Left forelimb (tissue), 1 donor: ENCODE results near the gene USP47.

Experiments used
- DNase-seq: peaks from one replicate; pipeline ENCODE4 v3.0.0-alpha.2; 2018; ENCODE audit warnings: low spot score

The USP47 gene

GRCh38 chr11:11867720-11868119 lies 25.9 kb downstream of the USP47 start:
- no peak for DNase-seq

DNA sequence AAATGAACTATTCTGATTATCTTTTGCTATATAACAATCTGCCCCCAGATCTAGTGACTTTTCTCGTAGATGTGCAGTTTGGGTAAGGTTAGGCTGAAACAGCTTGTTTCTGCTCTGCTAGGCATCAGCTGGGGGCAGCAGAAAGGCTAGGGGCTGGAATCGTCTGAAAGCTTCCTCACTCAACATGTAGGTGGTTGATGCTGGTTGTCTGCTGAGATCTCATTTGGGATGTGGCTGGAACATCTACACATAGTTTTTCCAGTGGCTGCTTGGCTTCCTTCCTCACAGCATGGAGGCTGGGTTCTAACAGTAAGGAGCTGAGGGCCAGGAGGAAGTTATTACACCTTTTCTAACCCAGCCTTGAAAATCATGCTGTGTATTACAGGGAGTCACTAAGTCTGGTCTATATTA lies 30.2 kb downstream of the USP47 start:
- DNase-seq: no peak

- DNase-seq: no peak
Measured at GRCh38 chr11:11876458-11876857, 34.7 kb downstream of the USP47 start.

DNA sequence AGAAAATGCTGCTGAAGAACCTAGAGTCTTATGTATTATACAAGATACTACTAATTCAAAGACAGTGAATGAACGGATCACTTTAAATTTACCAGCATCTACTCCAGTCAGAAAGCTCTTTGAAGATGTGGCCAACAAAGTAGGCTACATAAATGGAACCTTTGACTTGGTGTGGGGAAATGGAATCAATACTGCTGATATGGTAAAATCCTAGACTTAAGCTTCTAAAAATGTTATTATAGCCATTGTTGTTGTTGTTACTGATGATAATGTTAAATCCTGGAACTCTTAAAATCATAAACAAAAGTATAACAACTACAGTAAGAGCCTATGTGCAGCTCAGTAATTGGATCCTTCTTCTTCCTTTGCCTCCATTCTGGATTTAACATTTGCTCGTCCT lies 38.4 kb downstream of the USP47 start:
- no peak for DNase-seq

DNA sequence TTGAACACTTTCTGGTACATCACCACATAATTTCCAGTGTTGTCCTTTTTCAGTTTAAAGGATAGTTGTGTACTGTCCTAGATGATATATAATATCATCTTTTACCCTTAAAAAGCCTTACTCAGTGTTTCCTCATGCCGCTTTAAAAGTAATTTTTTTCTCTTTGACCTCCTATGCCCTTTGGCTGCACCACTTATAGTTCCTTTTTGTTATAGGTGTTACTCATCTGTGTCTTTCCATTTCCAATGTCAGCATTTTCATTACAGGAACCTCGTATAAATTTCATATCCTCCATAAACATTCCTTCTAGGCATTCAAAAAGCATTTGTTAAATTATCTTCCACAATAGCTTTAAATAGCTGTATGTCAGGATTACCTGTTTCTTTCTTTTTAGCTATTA lies 40.8 kb downstream of the USP47 start:
- no peak for DNase-seq

DNA sequence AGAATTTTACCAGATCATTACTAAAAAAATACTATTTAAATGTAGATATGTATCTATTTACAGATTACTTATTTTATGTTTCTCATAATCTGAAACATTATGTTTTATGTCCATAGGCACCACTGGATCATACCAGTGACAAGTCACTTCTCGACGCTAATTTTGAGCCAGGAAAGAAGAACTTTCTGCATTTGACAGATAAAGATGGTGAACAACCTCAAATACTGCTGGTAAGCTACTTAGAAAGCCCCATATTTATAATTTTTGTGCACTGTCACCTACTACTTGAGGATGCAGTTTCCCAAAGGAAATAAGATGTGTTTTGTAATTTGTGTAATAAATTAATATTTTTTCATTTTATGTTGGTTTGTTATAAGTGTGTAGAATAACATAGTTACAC lies 42.6 kb downstream of the USP47 start:
- no peak for DNase-seq

GRCh38 chr11:11884774-11885481 lies 43.2 kb downstream of the USP47 start:
- DNase-seq: no peak

GRCh38 chr11:11894486-11894885 lies 52.7 kb downstream of the USP47 start:
- no peak for DNase-seq

DNA sequence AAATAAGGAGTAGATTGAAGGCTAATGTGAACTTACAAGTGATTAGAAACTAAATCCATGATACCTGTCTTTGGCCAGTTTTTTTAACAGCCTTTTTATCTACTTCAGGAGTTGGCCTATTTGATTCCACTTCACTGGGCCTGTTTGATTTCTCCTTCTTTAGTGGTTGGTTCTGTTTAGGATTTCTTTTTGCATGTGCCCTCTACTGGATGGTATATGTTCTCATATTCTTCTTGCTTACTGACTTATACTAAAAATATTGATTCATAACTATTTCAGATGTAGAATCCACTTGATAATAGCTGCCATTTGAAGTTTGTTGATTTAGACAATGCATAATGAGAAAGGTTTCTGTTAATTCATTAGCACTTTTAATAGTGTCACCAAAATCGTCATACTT lies 53.9 kb downstream of the USP47 start:
- no peak for DNase-seq

DNA sequence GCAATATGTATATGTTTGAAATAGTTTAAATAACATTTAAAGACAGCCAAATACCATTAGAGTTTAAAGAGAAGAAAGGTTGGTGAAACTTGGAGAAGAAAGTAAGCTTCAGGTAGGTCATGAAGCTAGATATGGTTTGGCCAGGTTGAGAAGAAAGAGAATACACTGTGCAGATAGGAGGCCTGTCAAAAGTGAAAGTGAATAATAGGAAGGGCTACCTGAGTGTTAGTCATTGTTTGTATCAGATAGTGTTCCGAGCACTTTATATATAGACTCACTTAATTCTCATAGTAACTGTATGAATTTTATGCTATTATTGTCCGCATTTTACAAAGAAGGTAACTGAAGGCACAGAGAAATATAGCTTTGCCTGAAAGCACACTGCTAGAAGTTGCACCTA lies 56.9 kb downstream of the USP47 start:
- no peak for DNase-seq

GRCh38 chr11:11899401-11899800 lies 57.6 kb downstream of the USP47 start:
- no peak for DNase-seq

DNA sequence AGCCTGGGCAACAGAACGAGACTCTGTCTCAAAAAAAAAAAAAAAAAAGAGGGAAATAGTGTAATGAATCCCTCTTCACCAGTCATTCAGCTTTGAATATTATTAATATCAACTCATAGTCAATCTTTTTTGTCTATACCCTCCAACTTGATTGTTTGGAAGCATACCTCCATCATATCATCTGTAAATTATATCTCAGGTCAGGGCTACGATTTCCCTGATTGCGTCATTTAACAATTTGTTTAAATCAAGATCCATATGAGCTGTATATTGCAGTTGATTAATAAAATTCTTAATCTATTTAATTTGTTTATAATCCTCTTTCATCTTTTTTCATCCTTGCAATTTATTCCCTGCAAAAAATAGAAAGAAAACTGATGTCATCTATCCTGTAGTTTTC lies 60.2 kb downstream of the USP47 start:
- DNase-seq: no peak

GRCh38 chr11:11909727-11910126 lies 68.0 kb downstream of the USP47 start:
- no peak for DNase-seq

GRCh38 chr11:11910541-11910940 lies 68.8 kb downstream of the USP47 start:
- DNase-seq: no peak

GRCh38 chr11:11913395-11913794 lies 71.6 kb downstream of the USP47 start:
- no peak for DNase-seq

DNA sequence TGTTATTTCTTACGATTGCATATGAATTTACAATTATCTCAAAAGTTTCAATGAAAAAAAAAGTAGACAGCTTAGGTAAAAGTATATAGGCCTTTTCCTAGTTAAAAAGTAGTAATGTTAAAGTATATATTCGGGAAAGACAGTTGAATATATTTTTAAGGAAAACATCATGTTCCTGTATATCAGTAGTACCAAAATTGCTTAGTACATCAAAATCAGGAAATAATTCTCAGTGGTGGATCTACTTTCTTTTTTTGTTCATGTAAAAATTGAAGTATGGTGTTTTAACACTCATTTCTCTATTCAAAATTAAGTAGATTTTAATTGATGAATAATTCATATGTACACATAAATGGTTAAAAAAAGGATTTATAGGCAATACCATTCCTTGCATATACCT lies 73.9 kb downstream of the USP47 start:
- DNase-seq: no peak

GRCh38 chr11:11916981-11917399 lies 75.2 kb downstream of the USP47 start:
- DNase-seq: no peak

- DNase-seq: no peak
Measured at GRCh38 chr11:11923828-11924227, 82.1 kb downstream of the USP47 start.

GRCh38 chr11:11929920-11930319 lies 88.1 kb downstream of the USP47 start:
- DNase-seq: no peak

DNA sequence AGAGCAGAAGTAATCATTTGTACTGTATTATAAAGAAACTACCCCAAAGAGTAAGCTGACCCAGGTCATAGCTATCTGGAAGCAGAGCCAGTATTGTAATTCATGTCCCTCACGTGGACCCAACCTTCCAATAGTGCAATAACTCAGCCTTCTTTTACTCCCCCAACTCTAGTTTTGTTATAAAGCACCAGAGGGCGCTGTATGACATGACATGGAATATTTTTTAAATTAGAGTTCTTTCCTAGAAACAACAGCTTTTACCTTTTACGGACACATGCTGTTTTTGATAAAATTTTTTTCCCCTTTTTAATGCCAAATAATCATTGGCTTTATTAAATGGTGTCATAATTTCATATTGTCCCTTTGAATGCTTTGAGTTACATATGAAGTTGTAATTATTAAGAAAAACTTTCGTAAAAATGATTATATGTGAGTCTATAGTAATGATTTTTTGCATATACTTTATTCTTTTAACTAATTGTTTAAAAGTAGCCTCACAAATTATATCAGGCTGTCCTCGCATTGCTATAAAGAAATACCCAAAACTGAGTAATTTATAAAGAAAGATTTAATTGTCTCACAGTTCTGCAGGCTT lies 89.8 kb downstream of the USP47 start:
- DNase-seq: no peak

GRCh38 chr11:11935536-11935935 lies 93.8 kb downstream of the USP47 start:
- no peak for DNase-seq

DNA sequence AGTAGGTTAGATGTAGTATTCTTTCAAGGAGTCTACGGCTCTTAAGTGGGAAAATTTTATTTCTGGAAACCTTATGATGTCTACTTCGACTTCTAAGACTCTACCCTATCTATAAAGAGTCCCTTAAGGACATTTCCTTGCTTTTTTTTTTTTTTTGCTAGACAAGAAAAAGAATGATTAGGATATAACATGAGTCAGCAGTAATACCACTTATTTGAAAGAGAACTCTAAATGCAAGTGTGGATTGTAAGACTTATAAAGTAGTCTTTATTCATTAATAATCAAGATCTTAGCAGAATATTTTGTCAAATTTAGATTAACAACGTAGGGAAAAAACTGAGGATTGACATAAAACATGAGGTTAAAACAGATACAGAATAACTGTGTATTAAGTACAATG lies 95.7 kb downstream of the USP47 start:
- DNase-seq: no peak

- DNase-seq: no peak
Measured at GRCh38 chr11:11937957-11938356, 96.2 kb downstream of the USP47 start.

GRCh38 chr11:11940551-11940950 lies 98.8 kb downstream of the USP47 start:
- no peak for DNase-seq
